ENCODE results near the gene ZWILCH. TPM values are rescaled to one million over a fixed set of nuclear protein-coding genes. Genes with fewer than 3 reads are reported as not detected.
"Not testable (repeated sequence)": the region's sequence is repeated elsewhere in the genome, so short reads cannot be mapped to it uniquely, and the experiment has no call there.

Gene ZWILCH
- polyA plus RNA-seq, 1 of the 3 experiments (the other 2 are of a cell fraction): 8.2 TPM

DNA sequence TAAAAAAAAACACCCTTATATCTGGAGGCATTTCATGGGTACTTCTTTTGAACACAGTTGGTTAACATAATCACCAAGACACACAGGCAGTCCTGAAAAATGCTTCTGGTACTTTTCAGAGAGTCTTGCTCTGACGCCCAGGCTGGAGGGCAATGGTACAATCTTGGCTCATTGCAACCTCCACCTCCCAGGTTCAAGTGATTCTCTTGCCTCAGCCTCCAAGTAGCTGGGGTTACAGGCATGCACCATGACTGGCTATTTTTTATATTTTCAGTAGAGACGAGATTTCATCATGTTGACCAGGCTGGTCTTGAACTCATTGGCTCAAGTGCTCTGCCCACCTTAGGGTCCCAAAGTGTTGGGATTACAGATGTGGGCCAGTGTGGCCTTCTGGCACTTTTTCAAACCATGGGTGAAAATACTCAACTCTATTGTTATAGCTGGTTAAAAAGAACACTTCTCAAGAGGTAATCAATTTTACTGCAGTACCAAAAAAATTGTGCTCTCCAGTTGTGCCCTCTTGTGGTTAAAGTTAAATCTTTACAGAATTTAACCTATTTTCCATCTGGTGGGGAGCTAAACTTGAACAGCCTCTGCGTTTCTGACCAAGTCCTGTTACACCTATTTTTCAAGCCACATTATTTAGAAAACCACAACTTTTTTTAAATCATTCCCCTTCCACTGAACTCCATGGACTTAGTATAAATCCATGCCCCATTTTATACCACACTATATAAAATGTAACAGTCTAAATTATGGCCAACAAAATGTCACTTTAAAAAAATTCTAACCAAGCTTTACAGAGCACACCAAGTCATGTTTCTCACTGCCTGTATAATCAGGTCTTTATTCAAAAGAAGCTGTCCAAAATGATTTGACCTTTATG, 6.4 kb upstream of the ZWILCH start:
- H3K4me2 ChIP-seq: no peak overlapping the region; the same call in 1 of the 2 replicates
- 62% methylated on average over 3 of the region's 3 CpGs for WGBS (ENCODE audit: low lambda C conversion rate)
- no peaks in the 10 kb centered on the region for H3K27me3 ChIP-seq (ENCODE audit: insufficient read depth)
- H3K79me2 ChIP-seq (ENCODE audit: insufficient read depth): peaks cover 54% of the 10 kb centered on the region
- CTCF ChIA-PET: interaction anchor here (0.6 to 5.7 kb wide), 38 partner anchors 7 to 582 kb away, joined by 3 to 51 read pairs (median 3); partner anchors contain the start of genes DIS3L, MAP2K1, RPL4 and ZWILCH
- H3F3A ChIP-seq (replicated peaks; ENCODE audit: insufficient read depth): peaks cover 53% of the 10 kb centered on the region
- H3K27ac ChIP-seq (ENCODE audit: low read depth in 2 of 2, low read length in 1 of 2): peak overlapping the region in 1 of 2 experiments; percentile 66; a peak in 2 of 4 replicates
- peak; percentile 32; the same call in 1 of the 2 replicates for TF ChIP-seq RAD21 (IDR thresholded peaks at IDR 0.05; ENCODE audit: low read length)
- TF ChIP-seq, protein P1, sequence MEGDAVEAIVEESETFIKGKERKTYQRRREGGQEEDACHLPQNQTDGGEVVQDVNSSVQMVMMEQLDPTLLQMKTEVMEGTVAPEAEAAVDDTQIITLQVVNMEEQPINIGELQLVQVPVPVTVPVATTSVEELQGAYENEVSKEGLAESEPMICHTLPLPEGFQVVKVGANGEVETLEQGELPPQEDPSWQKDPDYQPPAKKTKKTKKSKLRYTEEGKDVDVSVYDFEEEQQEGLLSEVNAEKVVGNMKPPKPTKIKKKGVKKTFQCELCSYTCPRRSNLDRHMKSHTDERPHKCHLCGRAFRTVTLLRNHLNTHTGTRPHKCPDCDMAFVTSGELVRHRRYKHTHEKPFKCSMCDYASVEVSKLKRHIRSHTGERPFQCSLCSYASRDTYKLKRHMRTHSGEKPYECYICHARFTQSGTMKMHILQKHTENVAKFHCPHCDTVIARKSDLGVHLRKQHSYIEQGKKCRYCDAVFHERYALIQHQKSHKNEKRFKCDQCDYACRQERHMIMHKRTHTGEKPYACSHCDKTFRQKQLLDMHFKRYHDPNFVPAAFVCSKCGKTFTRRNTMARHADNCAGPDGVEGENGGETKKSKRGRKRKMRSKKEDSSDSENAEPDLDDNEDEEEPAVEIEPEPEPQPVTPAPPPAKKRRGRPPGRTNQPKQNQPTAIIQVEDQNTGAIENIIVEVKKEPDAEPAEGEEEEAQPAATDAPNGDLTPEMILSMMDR (IDR thresholded peaks at IDR 0.05): peak; percentile 64
- no peak for TF ChIP-seq FOXM1 (IDR thresholded peaks at IDR 0.05; ENCODE audit: low read depth)
- peaks cover 0 to 19% of the 10 kb centered on the region in 2 experiments; a peak in 2 of 4 replicates for H3K4me1 ChIP-seq (ENCODE audit: control insufficient read depth in 1 of 2, insufficient read depth in 2 of 2, low read depth in 1 of 2, low read length in 1 of 2)
- H2AFZ ChIP-seq (ENCODE audit: low read depth): no peak overlapping the region
- no peaks in the 10 kb centered on the region for H3K9me2 ChIP-seq
- peaks cover 70 to 74% of the 10 kb centered on the region in 2 experiments for H3K36me3 ChIP-seq (replicated peaks in 1 of 2; ENCODE audit: control insufficient read depth in 1 of 2, insufficient read depth in 2 of 2, low read length in 1 of 2)
- DNase-seq: peak; percentile 34
- H3K9ac ChIP-seq: no peak overlapping the region
- H3K4me3 ChIP-seq (ENCODE audit: low read depth in 2 of 2, low read length in 1 of 2): no peak overlapping the region
- POLR2A ChIA-PET: interaction anchor here (3.7 kb wide), 1 partner anchor 112 kb away, joined by 21 read pairs; the partner anchor contains the start of gene MAP2K1
- peaks cover 58% of the 10 kb centered on the region for H4K20me1 ChIP-seq (ENCODE audit: insufficient read depth)
- H3K9me3 ChIP-seq: no peaks in the 10 kb centered on the region

DNA sequence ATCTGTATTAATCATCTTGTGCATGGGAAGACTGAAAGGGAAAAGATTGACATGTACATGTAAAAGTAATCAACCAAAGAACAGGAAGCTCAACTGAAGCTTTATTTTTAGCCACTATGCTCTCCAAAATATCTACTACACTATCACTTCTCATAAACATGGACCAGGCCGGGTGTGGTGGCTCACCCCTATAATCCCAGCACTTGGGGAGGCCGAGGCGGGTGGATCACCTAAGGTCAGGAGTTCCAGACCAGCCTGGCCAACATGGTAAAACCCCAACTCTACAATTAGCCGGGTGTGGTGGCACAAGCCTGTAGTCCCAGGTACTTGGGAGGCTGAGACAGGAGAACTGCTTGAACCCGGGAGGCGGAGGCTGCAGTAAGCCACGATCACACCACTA, 4.8 kb upstream of the ZWILCH start:
- H3K79me2 ChIP-seq (ENCODE audit: insufficient read depth): peaks cover 67% of the 10 kb centered on the region
- CTCF ChIA-PET: interaction anchor here (5.7 kb wide), 1 partner anchor 114 kb away, joined by 51 read pairs; the partner anchor contains the start of gene MAP2K1
- H3K36me3 ChIP-seq (replicated peaks in 1 of 2; ENCODE audit: control insufficient read depth in 1 of 2, insufficient read depth in 2 of 2, low read length in 1 of 2): peaks cover 57 to 58% of the 10 kb centered on the region in 2 experiments

DNA sequence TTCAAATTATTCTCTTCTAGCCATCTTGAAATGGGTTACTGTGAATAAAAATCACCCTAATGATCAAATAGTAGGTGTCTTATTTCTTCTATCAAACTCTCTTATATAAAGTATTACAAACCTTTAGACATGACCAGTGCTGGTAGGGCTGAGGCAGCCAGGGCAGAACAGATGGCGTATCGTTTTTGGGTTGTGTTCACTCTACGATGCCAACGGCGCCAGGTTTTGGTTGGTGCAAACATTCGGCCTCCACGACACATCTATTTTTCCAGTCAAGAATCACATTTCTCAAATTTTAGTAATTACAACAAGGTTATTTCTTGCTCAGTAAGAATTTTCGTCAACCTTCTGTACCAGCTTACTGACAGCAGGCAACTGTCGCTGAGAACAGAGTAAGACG, 2.6 kb upstream of the ZWILCH start:
- peak overlapping the region; percentile 96 for H3K9ac ChIP-seq
- H2AFZ ChIP-seq (ENCODE audit: low read depth): no peak overlapping the region
- 35% methylated on average over 10 of the region's 10 CpGs for WGBS (ENCODE audit: low lambda C conversion rate)
- ChIA-PET CTCF (no interaction called here), POLR2A (no interaction called here)
- H3K4me3 ChIP-seq (ENCODE audit: low read depth in 2 of 2, low read length in 1 of 2): peak overlapping the region; percentile 79 to 98
- H4K20me1 ChIP-seq (ENCODE audit: insufficient read depth): peaks cover 63% of the 10 kb centered on the region
- H3K9me2 ChIP-seq: no peaks in the 10 kb centered on the region
- H3K27ac ChIP-seq (ENCODE audit: low read depth in 2 of 2, low read length in 1 of 2): peak overlapping the region; percentile 22 to 96; a peak in 3 of 4 replicates
- peaks cover 3 to 16% of the 10 kb centered on the region in 2 experiments; a peak in 3 of 4 replicates for H3K4me1 ChIP-seq (ENCODE audit: control insufficient read depth in 1 of 2, insufficient read depth in 2 of 2, low read depth in 1 of 2, low read length in 1 of 2)
- DNase-seq: no peak
- H3K4me2 ChIP-seq: peak overlapping the region; percentile 75
- H3K9me3 ChIP-seq: no peaks in the 10 kb centered on the region
- peaks cover 53% of the 10 kb centered on the region for H3F3A ChIP-seq (replicated peaks; ENCODE audit: insufficient read depth)
- peaks cover 56 to 57% of the 10 kb centered on the region in 2 experiments for H3K36me3 ChIP-seq (replicated peaks in 1 of 2; ENCODE audit: control insufficient read depth in 1 of 2, insufficient read depth in 2 of 2, low read length in 1 of 2)
- peaks cover 67% of the 10 kb centered on the region for H3K79me2 ChIP-seq (ENCODE audit: insufficient read depth)
- no peaks in the 10 kb centered on the region for H3K27me3 ChIP-seq (ENCODE audit: insufficient read depth)
- no peak for TF ChIP-seq ELF1 (IDR thresholded peaks at IDR 0.05)
- TF ChIP-seq SIN3A (IDR thresholded peaks at IDR 0.05; ENCODE audit: borderline replicate concordance, low read depth, low read length): no peak
- TF ChIP-seq YY1 (IDR thresholded peaks at IDR 0.05; ENCODE audit: low read depth): no peak
- TF ChIP-seq, protein P2, sequence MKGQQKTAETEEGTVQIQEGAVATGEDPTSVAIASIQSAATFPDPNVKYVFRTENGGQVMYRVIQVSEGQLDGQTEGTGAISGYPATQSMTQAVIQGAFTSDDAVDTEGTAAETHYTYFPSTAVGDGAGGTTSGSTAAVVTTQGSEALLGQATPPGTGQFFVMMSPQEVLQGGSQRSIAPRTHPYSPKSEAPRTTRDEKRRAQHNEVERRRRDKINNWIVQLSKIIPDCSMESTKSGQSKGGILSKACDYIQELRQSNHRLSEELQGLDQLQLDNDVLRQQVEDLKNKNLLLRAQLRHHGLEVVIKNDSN (IDR thresholded peaks at IDR 0.05; ENCODE audit: borderline replicate concordance, low read depth): no peak
- TF ChIP-seq, protein P3, sequence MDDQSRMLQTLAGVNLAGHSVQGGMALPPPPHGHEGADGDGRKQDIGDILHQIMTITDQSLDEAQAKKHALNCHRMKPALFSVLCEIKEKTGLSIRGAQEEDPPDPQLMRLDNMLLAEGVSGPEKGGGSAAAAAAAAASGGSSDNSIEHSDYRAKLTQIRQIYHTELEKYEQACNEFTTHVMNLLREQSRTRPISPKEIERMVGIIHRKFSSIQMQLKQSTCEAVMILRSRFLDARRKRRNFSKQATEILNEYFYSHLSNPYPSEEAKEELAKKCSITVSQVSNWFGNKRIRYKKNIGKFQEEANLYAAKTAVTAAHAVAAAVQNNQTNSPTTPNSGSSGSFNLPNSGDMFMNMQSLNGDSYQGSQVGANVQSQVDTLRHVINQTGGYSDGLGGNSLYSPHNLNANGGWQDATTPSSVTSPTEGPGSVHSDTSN (IDR thresholded peaks at IDR 0.05): no peak
- TF ChIP-seq TCF12 (IDR thresholded peaks at IDR 0.05): no peak
- TF ChIP-seq, protein P4, sequence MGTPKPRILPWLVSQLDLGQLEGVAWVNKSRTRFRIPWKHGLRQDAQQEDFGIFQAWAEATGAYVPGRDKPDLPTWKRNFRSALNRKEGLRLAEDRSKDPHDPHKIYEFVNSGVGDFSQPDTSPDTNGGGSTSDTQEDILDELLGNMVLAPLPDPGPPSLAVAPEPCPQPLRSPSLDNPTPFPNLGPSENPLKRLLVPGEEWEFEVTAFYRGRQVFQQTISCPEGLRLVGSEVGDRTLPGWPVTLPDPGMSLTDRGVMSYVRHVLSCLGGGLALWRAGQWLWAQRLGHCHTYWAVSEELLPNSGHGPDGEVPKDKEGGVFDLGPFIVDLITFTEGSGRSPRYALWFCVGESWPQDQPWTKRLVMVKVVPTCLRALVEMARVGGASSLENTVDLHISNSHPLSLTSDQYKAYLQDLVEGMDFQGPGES (IDR thresholded peaks at IDR 0.05; ENCODE audit: low read depth, low read length): no peak

More for the DNA sequence above, 4.8 kb upstream of the ZWILCH start:
- POLR2A ChIA-PET: interaction anchor here (1.0 kb wide), 1 partner anchor 143 kb away, joined by 4 read pairs; no protein-coding TSS in a partner anchor
- H3K9me2 ChIP-seq; H2AFZ ChIP-seq (ENCODE audit: low read depth); H3K4me3 ChIP-seq (ENCODE audit: low read depth in 2 of 2, low read length in 1 of 2); H3K9me3 ChIP-seq; DNase-seq; H3K4me2 ChIP-seq; H3K9ac ChIP-seq; H3K27me3 ChIP-seq (ENCODE audit: insufficient read depth): not testable (repeated sequence)
- peaks cover 63% of the 10 kb centered on the region for H4K20me1 ChIP-seq (ENCODE audit: insufficient read depth)
- H3F3A ChIP-seq (replicated peaks; ENCODE audit: insufficient read depth): peaks cover 53% of the 10 kb centered on the region
- H3K4me1 ChIP-seq (ENCODE audit: control insufficient read depth in 1 of 2, insufficient read depth in 2 of 2, low read depth in 1 of 2, low read length in 1 of 2): peaks cover 0 to 19% of the 10 kb centered on the region in 2 experiments; a peak in 2 of 4 replicates
- 83% methylated on average over 7 of the region's 7 CpGs for WGBS (ENCODE audit: low lambda C conversion rate)
- H3K27ac ChIP-seq (ENCODE audit: low read depth in 2 of 2, low read length in 1 of 2): peak overlapping the region in 1 of 2 experiments; percentile 96; a peak in 1 of 4 replicates
